ENCODE data around the gene TSKS.

TSKS gene

GRCh38 chr19:49764341-49764740 lies 1.2 kb upstream of the TSKS start (continued):
- TF ChIP-seq ZNF518A (tag by site-specific recombination; conservative IDR thresholded peaks at IDR 0.05; ENCODE audit: low read depth), result no peak
- TF ChIP-seq ZNF513 (tag by site-specific recombination; IDR thresholded peaks at IDR 0.05), result no peak

- TF ChIP-seq ZIC2 (tag by site-specific recombination; IDR thresholded peaks at IDR 0.05), result peak; percentile 66
- TF ChIP-seq BCL11A (tag by site-specific recombination; IDR thresholded peaks at IDR 0.05; ENCODE audit: low read depth), result no peak
- Histone ChIP-seq H3K27ac (ENCODE audit: extremely low read depth, low read depth, low read length) (no peak overlapping the region), H3K4me3 (ENCODE audit: low read depth, low read length) (no peak overlapping the region), H3K4me1 (ENCODE audit: control insufficient read depth, insufficient read depth, low read length) (peaks cover 7% of the 10 kb centered on the region), H3K36me3 (ENCODE audit: control insufficient read depth in 2 of 2, insufficient read depth in 1 of 2, low read length in 2 of 2) (no peaks in the 10 kb centered on the region), H3K9me3 (ENCODE audit: control insufficient read depth, insufficient read depth, low read depth, low read length) (no peaks in the 10 kb centered on the region)
- ChIA-PET POLR2A (no interaction called here), CTCF (interaction anchor here (0.6 to 1.0 kb wide), 2 partner anchors 10 to 35 kb away, joined by 3 read pairs; no protein-coding TSS in a partner anchor)
Measured at GRCh38 chr19:49761625-49762311, 1.3 kb downstream of the TSKS start.

GRCh38 chr19:49761249-49761624 lies 1.9 kb downstream of the TSKS start:
- no peaks in the 10 kb centered on the region for H3K36me3 ChIP-seq (ENCODE audit: control insufficient read depth in 2 of 2, insufficient read depth in 1 of 2, low read length in 2 of 2)
- H3K4me1 ChIP-seq (ENCODE audit: control insufficient read depth, insufficient read depth, low read length), result peaks cover 7% of the 10 kb centered on the region
- H3K27ac ChIP-seq (ENCODE audit: extremely low read depth, low read depth, low read length), result no peak overlapping the region
- no peak overlapping the region for H3K4me3 ChIP-seq (ENCODE audit: low read depth, low read length)
- ChIA-PET POLR2A (no interaction called here), CTCF (interaction anchor here (0.6 kb wide), 1 partner anchor 36 kb away, joined by 3 read pairs; no protein-coding TSS in a partner anchor)
- TF ChIP-seq ZNF274 (IDR thresholded peaks at IDR 0.05; ENCODE audit: low read length) (no peak), ZNF274 (tag by site-specific recombination; IDR thresholded peaks at IDR 0.05; ENCODE audit: borderline replicate concordance) (peak; percentile 74; the same call in 1 of the 2 replicates), ZNF843 (tag by site-specific recombination; IDR thresholded peaks at IDR 0.05) (no peak), BCL11B (tag by site-specific recombination; IDR thresholded peaks at IDR 0.05; ENCODE audit: low read depth) (no peak), SP3 (tag by site-specific recombination; IDR thresholded peaks at IDR 0.05) (no peak), ZFP41 (tag by site-specific recombination; IDR thresholded peaks at IDR 0.05; ENCODE audit: borderline replicate concordance) (no peak), ZNF398 (tag by site-specific recombination; IDR thresholded peaks at IDR 0.05) (no peak), ZNF239 (tag by site-specific recombination; IDR thresholded peaks at IDR 0.05) (no peak)
- H3K9me3 ChIP-seq (ENCODE audit: control insufficient read depth, insufficient read depth, low read depth, low read length), result no peaks in the 10 kb centered on the region
